Kidney (tissue), 14 donors: Measurements from ENCODE around the gene DEPDC1. TPM values are rescaled to one million over a fixed set of nuclear protein-coding genes. Genes with fewer than 3 reads are reported as not detected.

ENCODE experiments used
- DNase-seq, 5 donors: peaks; one replicate each; pipeline ENCODE4 v3.0.0-alpha.2; 2013 to 2020
- FAIRE-seq: peaks from 2 replicates; lab custom pipeline; 2012; peaks lifted over from hg19 to GRCh38; lab: Jason Lieb, UNC
- H3K27ac ChIP-seq, 2 donors: one replicate each; pipeline ENCODE4 v1.7.0; 2013; ENCODE audit warnings: low read depth in 2 of 2, low read length in 2 of 2, inconsistent platforms in 1 of 2
- H3K27me3 ChIP-seq: one replicate; pipeline ENCODE4 v1.7.1; 2013; ENCODE audit warnings: low read length, inconsistent platforms; ENCODE audit not compliant: control insufficient read depth, insufficient read depth
- H3K36me3 ChIP-seq, 3 donors: one replicate each; pipeline versions ENCODE4 v1.7.0 to v1.7.1; 2013; ENCODE audit warnings: low read length in 3 of 3, control low read depth in 1 of 3, inconsistent platforms in 1 of 3; ENCODE audit not compliant: insufficient read depth in 3 of 3, control insufficient read depth in 2 of 3
- H3K4me1 ChIP-seq, 3 donors: one replicate each; pipeline versions ENCODE4 v1.7.0 to v1.7.1; 2013; ENCODE audit warnings: low read length in 3 of 3, inconsistent platforms in 1 of 3, low read depth in 1 of 3; ENCODE audit not compliant: control insufficient read depth in 2 of 3, insufficient read depth in 2 of 3
- H3K4me3 ChIP-seq, 3 donors: one replicate each; pipeline versions ENCODE4 v1.7.0 to v1.8.1; 2013; ENCODE audit warnings: low read length in 3 of 3, control low read depth in 1 of 3, inconsistent platforms in 1 of 3
- H3K9ac ChIP-seq, 3 donors: one replicate each; pipeline versions ENCODE4 v1.7.0 to v1.7.1; 2013; ENCODE audit warnings: low read length in 3 of 3, control low read depth in 1 of 3, inconsistent platforms in 1 of 3
- H3K9me3 ChIP-seq, 3 donors: one replicate each; pipeline versions ENCODE4 v1.7.0 to v1.7.1; 2013; ENCODE audit warnings: low read length in 3 of 3, control low read depth in 1 of 3, inconsistent platforms in 1 of 3; ENCODE audit not compliant: control insufficient read depth in 2 of 3, insufficient read depth in 1 of 3
- CTCF ChIP-seq: IDR thresholded peaks from 3 replicates; pipeline ENCODE4 v1.5.1; 2012; ENCODE audit warnings: mild to moderate bottlenecking, moderate library complexity, borderline replicate concordance; ENCODE audit not compliant: insufficient read depth; ENCODE audit errors: extremely low read depth
- intact Hi-C: fragments of 100-400 bp; cut with DNase I; formaldehyde crosslinking; loops from one replicate; pipeline ENCODE4 v1.11.1; 2022
- polyA plus RNA-seq: library from polyadenylated mRNA; stranded (reverse); fragments of 350-450 nt; fragmentation: Illumina TruSeq; extraction: RNeasy Lipid Tissue Mini Kit (QIAGEN cat#74804); gene quantifications from one replicate; pipeline ENCODE4 v1.2.3, GENCODE V29; 2014; ENCODE audit warnings: low read depth, low replicate concordance; ENCODE audit not compliant: insufficient read depth
- total RNA-seq: library from RNA; stranded (reverse); fragmentation: NEBNext Ultra II Directional; extraction: Animal tissue kit (Norgen Biotek cat#: 25700); gene quantifications from one replicate; pipeline ENCODE4 v1.2.1, GENCODE V29; 2021
- donor health status: control.
- donor health status: control.
- donor health status: control.
- donor health status: control.
- donor health status: control.
- donor health status: DM: yes; HTN: yes; CAD: no.
- donor health status: Normal renal cell carcinoma (clear cell type).

The DEPDC1 gene
- total and polyA plus RNA-seq, 2 donors from 2014 or later = 0.63 TPM; not detected in 1

GRCh38 chr1:68516066-68516465 is 19.2 kb upstream of the DEPDC1 start:
- no peak overlapping the region for H3K9ac ChIP-seq
- intact Hi-C loops = no loop called here
- no peak for TF ChIP-seq CTCF
- no peak overlapping the region for H3K27ac ChIP-seq
- no peak overlapping the region for H3K4me3 ChIP-seq
- FAIRE-seq = no peak
- no peak for DNase-seq
- no peaks in the 10 kb centered on the region for H3K27me3 ChIP-seq
- no peaks in the 10 kb centered on the region for H3K9me3 ChIP-seq
- no peaks in the 10 kb centered on the region for H3K36me3 ChIP-seq
- H3K4me1 ChIP-seq = no peaks in the 10 kb centered on the region

GRCh38 chr1:68511254-68511653 is 14.4 kb upstream of the DEPDC1 start:
- FAIRE-seq = no peak
- Histone ChIP-seq H3K4me1 (no peaks in the 10 kb centered on the region), H3K9me3 (peaks cover 0 to 3% (median 0%) of the 10 kb centered on the region in 3 donors), H3K9ac (no peak overlapping the region), H3K27me3 (no peaks in the 10 kb centered on the region), H3K36me3 (no peaks in the 10 kb centered on the region), H3K27ac (no peak overlapping the region), H3K4me3 (no peak overlapping the region)
- intact Hi-C loops = no loop called here
- DNase-seq = no peak
- no peak for TF ChIP-seq CTCF

GRCh38 chr1:68506386-68506785 is 9.5 kb upstream of the DEPDC1 start:
- H3K27me3 ChIP-seq = no peaks in the 10 kb centered on the region
- FAIRE-seq (no peak), DNase-seq (no peak)
- intact Hi-C loops = no loop called here
- H3K4me1 ChIP-seq = no peaks in the 10 kb centered on the region
- H3K4me3 ChIP-seq = no peak overlapping the region
- no peak for TF ChIP-seq CTCF
- no peak overlapping the region for H3K9ac ChIP-seq
- H3K9me3 ChIP-seq = peaks cover 0 to 3% (median 0%) of the 10 kb centered on the region in 3 donors
- no peak overlapping the region for H3K27ac ChIP-seq
- no peaks in the 10 kb centered on the region for H3K36me3 ChIP-seq

GRCh38 chr1:68503085-68503484 is 6.2 kb upstream of the DEPDC1 start:
- intact Hi-C loops = no loop called here
- no peak overlapping the region for H3K9ac ChIP-seq
- FAIRE-seq = no peak
- H3K27me3 ChIP-seq = no peaks in the 10 kb centered on the region
- no peaks in the 10 kb centered on the region for H3K36me3 ChIP-seq
- no peaks in the 10 kb centered on the region for H3K9me3 ChIP-seq
- TF ChIP-seq CTCF = no peak
- DNase-seq = no peak
- no peak overlapping the region for H3K4me3 ChIP-seq
- H3K4me1 ChIP-seq = no peaks in the 10 kb centered on the region
- H3K27ac ChIP-seq = no peak overlapping the region
